ENCODE results near the gene OBSCN. TPM values are rescaled to one million over a fixed set of nuclear protein-coding genes. Genes with fewer than 3 reads are reported as not detected.

OBSCN gene
- total RNA-seq, 2 donors from 2014 or later = 159 to 317 TPM

DNA sequence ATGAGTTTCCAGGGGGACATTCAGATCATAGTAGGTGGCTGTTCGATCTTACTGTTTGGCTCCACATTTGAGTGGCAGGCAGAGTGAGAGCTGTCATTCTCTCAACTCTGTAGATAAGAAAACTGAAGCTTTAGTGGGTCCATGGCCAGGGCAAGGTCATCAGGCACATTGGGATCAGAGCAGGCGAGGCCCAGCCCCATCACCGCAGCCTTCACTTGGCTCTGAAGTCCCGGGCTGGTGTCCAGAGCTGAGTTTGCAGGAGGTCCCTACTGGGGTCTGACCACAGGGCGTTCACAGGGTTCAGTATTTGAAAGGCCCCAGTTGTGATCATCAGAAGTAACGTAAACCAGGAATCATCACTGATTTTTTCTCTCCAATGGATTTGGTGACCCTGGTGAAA lies 76.7 kb downstream of the OBSCN start:
- Histone ChIP-seq H3K4me1 (no peaks in the 10 kb centered on the region), H3K9me3 (no peaks in the 10 kb centered on the region), H3K27ac (peak overlapping the region in 1 of 2 donors; percentile 56), H3K36me3 (peaks cover 98% of the 10 kb centered on the region), H3K4me3 (no peak overlapping the region), H3K27me3 (no peaks in the 10 kb centered on the region)
- DNase-seq (ENCODE audit: low spot score) = no peak
- no peak for TF ChIP-seq CTCF (IDR thresholded peaks at IDR 0.05)

- no peak overlapping the region for H3K4me3 ChIP-seq
- H3K27ac ChIP-seq = no peak overlapping the region
- no peaks in the 10 kb centered on the region for H3K9me3 ChIP-seq
- no peak for TF ChIP-seq CTCF (IDR thresholded peaks at IDR 0.05)
- H3K4me1 ChIP-seq = no peaks in the 10 kb centered on the region
- peaks cover 95% of the 10 kb centered on the region for H3K36me3 ChIP-seq
- H3K27me3 ChIP-seq = no peaks in the 10 kb centered on the region
- DNase-seq (ENCODE audit: low spot score) = no peak
These were observed 78.0 kb downstream of the OBSCN start for GRCh38 chr1:228285661-228286504.

DNA sequence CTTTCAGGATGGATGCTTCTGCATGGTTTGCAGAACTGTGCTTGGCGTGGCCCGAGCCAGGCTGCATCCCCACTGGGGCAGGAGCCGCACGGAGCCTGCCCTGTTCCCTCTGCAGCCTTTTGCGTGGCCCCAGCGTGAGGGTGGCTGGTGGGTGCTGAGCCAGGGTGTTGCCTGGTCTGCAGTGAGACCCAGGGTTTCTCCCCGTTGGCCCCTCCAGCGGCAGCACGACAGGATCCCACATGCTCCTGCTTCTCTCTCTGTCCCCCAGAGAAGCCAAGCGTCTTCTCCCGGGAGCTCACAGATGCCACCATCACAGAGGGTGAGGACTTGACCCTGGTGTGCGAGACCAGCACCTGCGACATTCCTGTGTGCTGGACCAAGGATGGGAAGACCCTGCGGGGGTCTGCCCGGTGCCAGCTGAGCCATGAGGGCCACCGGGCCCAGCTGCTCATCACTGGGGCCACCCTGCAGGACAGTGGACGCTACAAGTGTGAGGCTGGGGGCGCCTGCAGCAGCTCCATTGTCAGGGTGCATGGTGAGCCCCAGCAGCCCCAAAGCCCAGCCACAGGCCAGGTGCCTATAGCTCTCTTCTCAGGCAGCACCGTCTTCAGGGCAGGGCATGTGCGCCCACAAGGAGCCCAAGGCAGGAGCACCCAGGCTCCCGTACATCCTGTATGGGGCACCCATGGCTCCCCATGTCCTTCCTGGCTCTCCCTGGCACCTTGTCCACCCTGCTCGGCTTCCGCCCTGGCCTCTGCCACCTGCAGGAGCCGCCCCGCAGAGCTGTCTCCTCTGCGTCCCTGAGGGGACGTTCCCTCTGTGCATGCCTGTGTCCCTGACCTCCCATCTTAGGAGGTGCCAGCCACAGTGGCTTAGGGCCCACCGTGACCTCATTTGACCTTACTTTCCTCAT lies 78.9 kb downstream of the OBSCN start:
- Histone ChIP-seq H3K4me1 (no peaks in the 10 kb centered on the region), H3K27ac (no peak overlapping the region), H3K36me3 (peaks cover 91% of the 10 kb centered on the region)

GRCh38 chr1:228287541-228288425 lies 79.9 kb downstream of the OBSCN start:
- no peak overlapping the region for H3K27ac ChIP-seq
- DNase-seq (ENCODE audit: low spot score) = no peak
- TF ChIP-seq CTCF (IDR thresholded peaks at IDR 0.05) = no peak

More for the DNA sequence above, 78.9 kb downstream of the OBSCN start:
- no peak overlapping the region for H3K4me3 ChIP-seq
- H3K27me3 ChIP-seq = no peaks in the 10 kb centered on the region
- no peak for TF ChIP-seq CTCF (IDR thresholded peaks at IDR 0.05)
- DNase-seq (ENCODE audit: low spot score) = no peak
- H3K9me3 ChIP-seq = no peaks in the 10 kb centered on the region

GRCh38 chr1:228288536-228289238 lies 80.8 kb downstream of the OBSCN start:
- Histone ChIP-seq H3K27ac (no peak overlapping the region), H3K9me3 (no peaks in the 10 kb centered on the region), H3K27me3 (no peaks in the 10 kb centered on the region), H3K4me3 (no peak overlapping the region), H3K36me3 (peaks cover 83% of the 10 kb centered on the region), H3K4me1 (no peaks in the 10 kb centered on the region)
- no peak for DNase-seq (ENCODE audit: low spot score)
- TF ChIP-seq CTCF (IDR thresholded peaks at IDR 0.05) = no peak

More at GRCh38 chr1:228287541-228288425, 79.9 kb downstream of the OBSCN start:
- Histone ChIP-seq H3K9me3 (no peaks in the 10 kb centered on the region), H3K27me3 (no peaks in the 10 kb centered on the region), H3K36me3 (peaks cover 83% of the 10 kb centered on the region), H3K4me1 (no peaks in the 10 kb centered on the region), H3K4me3 (no peak overlapping the region)
